NB4 (cell line): Measurements from ENCODE around the gene WDR45.

Experiments used
- CTCF ChIP-seq: IDR thresholded peaks from one replicate; pipeline ENCODE4 v1.5.1; 2012; ENCODE audit warnings: low read depth, low read length
- MAX ChIP-seq: IDR thresholded peaks from 2 replicates; pipeline ENCODE4 v1.6.1; 2011; ENCODE audit warnings: low read depth, low read length
- MYC ChIP-seq: IDR thresholded peaks from 2 replicates; pipeline ENCODE4 v1.6.1; 2011; ENCODE audit warnings: low read depth, low read length
- POLR2A ChIP-seq: IDR thresholded peaks from 2 replicates; pipeline ENCODE4 v1.6.1; 2011; ENCODE audit warnings: mild to moderate bottlenecking; ENCODE audit not compliant: insufficient read length; ENCODE audit errors: extremely low read depth

GRCh38 chrX:49041744-49042580, 37.7 kb downstream of the WDR45 start:
- TF ChIP-seq POLR2A (no peak), CTCF (no peak), MAX (no peak), MYC (no peak)
